Measurements from ENCODE around the gene FUBP1. TPM values are rescaled to one million over a fixed set of nuclear protein-coding genes. Genes with fewer than 3 reads are reported as not detected.
A peak's percentile ranks its signal among the peaks of the same experiment; 100 is the strongest.

Gene FUBP1
- total RNA-seq, 1 donor from 2014 or later: 128 TPM

DNA sequence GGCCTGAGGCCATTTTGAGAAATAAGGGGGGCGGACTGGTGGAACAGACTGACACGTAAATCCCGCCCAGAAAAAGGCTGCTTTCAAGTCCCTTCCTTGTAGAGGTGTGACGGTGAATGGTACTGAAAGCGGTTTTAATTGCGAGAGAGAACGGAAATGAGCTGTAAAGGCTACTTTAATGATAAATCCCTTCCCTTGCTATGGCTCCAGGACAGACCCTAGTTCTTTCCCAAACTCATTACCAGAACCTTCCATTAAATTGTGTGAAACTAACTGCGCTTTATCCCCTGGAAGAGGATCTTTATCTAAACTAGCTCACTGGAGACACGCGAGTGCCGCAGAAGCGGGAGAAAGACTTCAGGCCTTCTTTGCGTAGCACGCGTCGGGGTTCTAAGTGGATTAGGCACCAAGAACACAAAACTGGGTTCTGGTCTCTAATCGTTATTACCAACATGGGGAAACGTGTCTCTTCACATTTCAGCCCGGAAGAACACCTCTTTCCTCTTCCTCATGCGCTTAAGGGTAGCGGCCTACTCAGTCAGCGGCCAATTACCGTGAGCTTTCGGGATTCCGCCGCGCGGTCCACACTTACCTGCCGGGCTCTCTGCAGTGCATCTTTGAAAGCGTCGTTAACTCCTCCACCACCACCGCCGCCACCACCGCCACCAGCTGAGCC is 441 bp downstream of the FUBP1 start:
- H3K36me3 Mint-ChIP-seq (ENCODE audit: low read depth, unreplicated experiment): peaks cover 3% of the 10 kb centered on the region
- FAIRE-seq (no peak), DNase-seq (ENCODE audit: low read depth) (peak; percentile 93)
- no peak overlapping the region for H3K4me3 Mint-ChIP-seq (ENCODE audit: unreplicated experiment)
- H3K27ac ChIP-seq (ENCODE audit: low read depth, low read length): peak overlapping the region; percentile 98
- peaks cover 4% of the 10 kb centered on the region for H3K36me3 ChIP-seq (ENCODE audit: insufficient read depth, low read length)
- no peak for TF ChIP-seq EZH2 (IDR thresholded peaks at IDR 0.05; ENCODE audit: insufficient read depth, low read length)
- TF ChIP-seq, protein P1, sequence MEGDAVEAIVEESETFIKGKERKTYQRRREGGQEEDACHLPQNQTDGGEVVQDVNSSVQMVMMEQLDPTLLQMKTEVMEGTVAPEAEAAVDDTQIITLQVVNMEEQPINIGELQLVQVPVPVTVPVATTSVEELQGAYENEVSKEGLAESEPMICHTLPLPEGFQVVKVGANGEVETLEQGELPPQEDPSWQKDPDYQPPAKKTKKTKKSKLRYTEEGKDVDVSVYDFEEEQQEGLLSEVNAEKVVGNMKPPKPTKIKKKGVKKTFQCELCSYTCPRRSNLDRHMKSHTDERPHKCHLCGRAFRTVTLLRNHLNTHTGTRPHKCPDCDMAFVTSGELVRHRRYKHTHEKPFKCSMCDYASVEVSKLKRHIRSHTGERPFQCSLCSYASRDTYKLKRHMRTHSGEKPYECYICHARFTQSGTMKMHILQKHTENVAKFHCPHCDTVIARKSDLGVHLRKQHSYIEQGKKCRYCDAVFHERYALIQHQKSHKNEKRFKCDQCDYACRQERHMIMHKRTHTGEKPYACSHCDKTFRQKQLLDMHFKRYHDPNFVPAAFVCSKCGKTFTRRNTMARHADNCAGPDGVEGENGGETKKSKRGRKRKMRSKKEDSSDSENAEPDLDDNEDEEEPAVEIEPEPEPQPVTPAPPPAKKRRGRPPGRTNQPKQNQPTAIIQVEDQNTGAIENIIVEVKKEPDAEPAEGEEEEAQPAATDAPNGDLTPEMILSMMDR (IDR thresholded peaks at IDR 0.05; ENCODE audit: insufficient read depth, low read depth, low read length): no peak
- peak overlapping the region; percentile 31 for H2AFZ ChIP-seq (ENCODE audit: low read depth, low read length)
- H3K4me1 Mint-ChIP-seq (ENCODE audit: low read depth, unreplicated experiment): peaks cover 20% of the 10 kb centered on the region
- H3K27me3 ChIP-seq (ENCODE audit: insufficient read depth, low read length): no peaks in the 10 kb centered on the region
- no peak overlapping the region for H3K27ac Mint-ChIP-seq (ENCODE audit: unreplicated experiment)
- peaks cover 7% of the 10 kb centered on the region for H3K4me1 ChIP-seq (ENCODE audit: insufficient read depth, low read length)
- no peaks in the 10 kb centered on the region for H3K9me3 ChIP-seq (ENCODE audit: insufficient read depth, low read depth, low read length)
- H3K79me2 ChIP-seq (ENCODE audit: insufficient read depth, low read length): peaks cover 92% of the 10 kb centered on the region
- peaks cover 46% of the 10 kb centered on the region for H4K20me1 ChIP-seq (ENCODE audit: insufficient read depth, low read length)
- peak overlapping the region; percentile 98 for H3K4me3 ChIP-seq (ENCODE audit: insufficient read depth, low read depth, low read length)
- peak overlapping the region; percentile 91 for H3K4me2 ChIP-seq (ENCODE audit: low read length)
- H3K9me3 Mint-ChIP-seq (ENCODE audit: unreplicated experiment): no peaks in the 10 kb centered on the region
- peak overlapping the region; percentile 99 for H3K9ac ChIP-seq (ENCODE audit: low read length)
- H3K27me3 Mint-ChIP-seq (ENCODE audit: low read depth, unreplicated experiment): no peaks in the 10 kb centered on the region

DNA sequence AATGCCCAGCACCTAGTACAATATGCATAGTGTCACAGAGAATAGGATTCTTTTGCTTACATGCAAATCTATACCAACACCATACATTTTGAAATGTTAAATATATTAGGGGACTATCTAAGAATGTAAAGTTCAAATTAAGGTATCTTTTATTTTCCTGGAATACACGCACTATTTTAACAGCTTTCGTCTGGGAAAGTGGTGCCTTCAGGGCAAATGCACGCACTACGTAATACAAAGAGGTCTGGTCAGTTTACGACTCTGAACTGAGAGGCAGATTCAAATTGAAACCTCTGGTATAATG is 931 bp downstream of the FUBP1 start:
- Histone ChIP-seq H3K36me3 (ENCODE audit: insufficient read depth, low read length) (peaks cover 4% of the 10 kb centered on the region), H3K4me2 (ENCODE audit: low read length) (peak overlapping the region; percentile 91), H2AFZ (ENCODE audit: low read depth, low read length) (no peak overlapping the region), H3K9me3 (ENCODE audit: insufficient read depth, low read depth, low read length) (no peaks in the 10 kb centered on the region), H4K20me1 (ENCODE audit: insufficient read depth, low read length) (peaks cover 48% of the 10 kb centered on the region), H3K27ac (ENCODE audit: low read depth, low read length) (peak overlapping the region; percentile 98), H3K27me3 (ENCODE audit: insufficient read depth, low read length) (no peaks in the 10 kb centered on the region), H3K4me3 (ENCODE audit: insufficient read depth, low read depth, low read length) (peak overlapping the region; percentile 98), H3K79me2 (ENCODE audit: insufficient read depth, low read length) (peaks cover 97% of the 10 kb centered on the region), H3K4me1 (ENCODE audit: insufficient read depth, low read length) (peaks cover 7% of the 10 kb centered on the region), H3K9ac (ENCODE audit: low read length) (peak overlapping the region; percentile 99)
- FAIRE-seq: no peak
- H3K27me3 Mint-ChIP-seq (ENCODE audit: low read depth, unreplicated experiment): no peaks in the 10 kb centered on the region
- peaks cover 2% of the 10 kb centered on the region for H3K36me3 Mint-ChIP-seq (ENCODE audit: low read depth, unreplicated experiment)
- peaks cover 20% of the 10 kb centered on the region for H3K4me1 Mint-ChIP-seq (ENCODE audit: low read depth, unreplicated experiment)
- DNase-seq (ENCODE audit: low read depth): no peak
- H3K4me3 Mint-ChIP-seq (ENCODE audit: unreplicated experiment): no peak overlapping the region
- TF ChIP-seq EZH2 (IDR thresholded peaks at IDR 0.05; ENCODE audit: insufficient read depth, low read length): no peak
- TF ChIP-seq, protein P1 (IDR thresholded peaks at IDR 0.05; ENCODE audit: insufficient read depth, low read depth, low read length): no peak
- H3K27ac Mint-ChIP-seq (ENCODE audit: unreplicated experiment): no peak overlapping the region
- H3K9me3 Mint-ChIP-seq (ENCODE audit: unreplicated experiment): no peaks in the 10 kb centered on the region

DNA sequence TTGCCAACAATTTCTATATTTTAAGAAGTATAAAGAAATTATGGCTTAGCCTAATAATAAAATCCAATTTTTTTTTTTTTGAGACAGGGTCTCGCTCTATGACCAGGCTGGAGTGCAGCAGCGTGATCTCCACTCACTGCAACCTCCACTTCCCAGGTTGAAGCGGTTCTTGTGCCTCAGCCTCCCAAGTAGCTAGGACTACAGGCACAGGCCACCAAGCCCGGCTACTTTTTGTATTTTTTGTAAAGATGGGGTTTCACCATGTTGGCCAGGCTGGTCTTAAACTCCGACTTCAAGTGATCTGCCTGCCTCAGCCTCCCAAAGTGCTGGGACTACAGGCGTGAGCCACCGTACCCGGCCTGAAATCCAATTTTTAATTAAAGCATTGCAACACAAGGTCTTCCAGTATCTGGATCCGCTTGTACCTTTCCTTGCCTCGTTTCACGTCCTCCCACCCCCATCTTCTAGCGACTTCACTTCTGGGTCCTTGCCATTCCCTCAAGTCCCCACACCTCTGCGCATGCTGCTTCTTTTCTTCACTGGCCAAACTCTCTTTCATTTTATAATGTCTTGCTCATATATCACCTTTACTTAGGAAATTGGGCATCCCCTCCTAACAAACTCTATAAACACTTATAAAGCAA is 2.3 kb downstream of the FUBP1 start:
- H3K4me1 Mint-ChIP-seq (ENCODE audit: low read depth, unreplicated experiment): peaks cover 20% of the 10 kb centered on the region
- Histone ChIP-seq H3K9me3 (ENCODE audit: insufficient read depth, low read depth, low read length) (no peaks in the 10 kb centered on the region), H3K9ac (ENCODE audit: low read length) (peak overlapping the region; percentile 99), H4K20me1 (ENCODE audit: insufficient read depth, low read length) (peaks cover 61% of the 10 kb centered on the region), H3K79me2 (ENCODE audit: insufficient read depth, low read length) (peaks cover 97% of the 10 kb centered on the region), H3K4me3 (ENCODE audit: insufficient read depth, low read depth, low read length) (peak overlapping the region; percentile 98), H3K36me3 (ENCODE audit: insufficient read depth, low read length) (peaks cover 4% of the 10 kb centered on the region), H2AFZ (ENCODE audit: low read depth, low read length) (no peak overlapping the region), H3K4me2 (ENCODE audit: low read length) (peak overlapping the region; percentile 91), H3K27me3 (ENCODE audit: insufficient read depth, low read length) (no peaks in the 10 kb centered on the region), H3K4me1 (ENCODE audit: insufficient read depth, low read length) (peaks cover 7% of the 10 kb centered on the region), H3K27ac (ENCODE audit: low read depth, low read length) (peak overlapping the region; percentile 18)
- FAIRE-seq: no peak
- H3K9me3 Mint-ChIP-seq (ENCODE audit: unreplicated experiment): no peaks in the 10 kb centered on the region
- H3K27me3 Mint-ChIP-seq (ENCODE audit: low read depth, unreplicated experiment): no peaks in the 10 kb centered on the region
- H3K4me3 Mint-ChIP-seq (ENCODE audit: unreplicated experiment): no peak overlapping the region
- no peak for DNase-seq (ENCODE audit: low read depth)
- no peak overlapping the region for H3K27ac Mint-ChIP-seq (ENCODE audit: unreplicated experiment)
- peaks cover 1% of the 10 kb centered on the region for H3K36me3 Mint-ChIP-seq (ENCODE audit: low read depth, unreplicated experiment)
- no peak for TF ChIP-seq EZH2 (IDR thresholded peaks at IDR 0.05; ENCODE audit: insufficient read depth, low read length)
- TF ChIP-seq, protein P1 (IDR thresholded peaks at IDR 0.05; ENCODE audit: insufficient read depth, low read depth, low read length): no peak
